Trophoblast cell (in vitro differentiated cells and primary cell): ENCODE results near the gene CASP2.

ENCODE experiments used
- DNase-seq, 2 donors: peaks; one replicate each; pipeline ENCODE4 v3.0.0-alpha.2; 2016
- H2AFZ ChIP-seq: 2 replicates; pipeline ENCODE4 v1.6.1; 2013; ENCODE audit warnings: low read length, moderate library complexity, mild to moderate bottlenecking; ENCODE audit not compliant: insufficient read depth, poor library complexity
- H2AK5ac ChIP-seq: 2 replicates; pipeline ENCODE4 v1.6.1; 2013; ENCODE audit warnings: mild to moderate bottlenecking, low read length
- H2BK120ac ChIP-seq: 2 replicates; pipeline ENCODE4 v1.6.1; 2013; ENCODE audit warnings: low read length, mild to moderate bottlenecking, moderate library complexity; ENCODE audit not compliant: insufficient read depth, poor library complexity
- H2BK12ac ChIP-seq: 2 replicates; pipeline ENCODE4 v1.6.1; 2013; ENCODE audit warnings: mild to moderate bottlenecking, low read length, moderate library complexity
- H2BK5ac ChIP-seq: 2 replicates; pipeline ENCODE4 v1.6.1; 2013; ENCODE audit warnings: low read length, low read depth, moderate library complexity, mild to moderate bottlenecking; ENCODE audit not compliant: poor library complexity
- H3K14ac ChIP-seq: 2 replicates; pipeline ENCODE4 v1.6.1; 2013; ENCODE audit warnings: mild to moderate bottlenecking, low read length
- H3K18ac ChIP-seq: 2 replicates; pipeline ENCODE4 v1.6.1; 2013; ENCODE audit warnings: mild to moderate bottlenecking, low read length
- H3K23ac ChIP-seq: 2 replicates; pipeline ENCODE4 v1.6.1; 2013; ENCODE audit warnings: low read length
- H3K27ac ChIP-seq: 2 replicates; pipeline ENCODE4 v1.5.1; 2013; ENCODE audit warnings: low read depth, mild to moderate bottlenecking, inconsistent platforms, low read length, moderate library complexity
- H3K27me3 ChIP-seq: 2 replicates; pipeline ENCODE4 v1.6.1; 2013; ENCODE audit warnings: inconsistent platforms, mild to moderate bottlenecking, low read length, moderate library complexity; ENCODE audit not compliant: insufficient read depth
- H3K36me3 ChIP-seq, 2 experiments: 1 replicate in 1 of 2; 2 replicates in 1 of 2; pipeline ENCODE4 v1.6.1; 2013; ENCODE audit warnings: low read length in 2 of 2, mild to moderate bottlenecking in 2 of 2, moderate library complexity in 1 of 2; ENCODE audit not compliant: insufficient read depth in 2 of 2, control insufficient read depth in 1 of 2
- H3K4ac ChIP-seq: 2 replicates; pipeline ENCODE4 v1.6.1; 2013; ENCODE audit warnings: low read depth, mild to moderate bottlenecking, low read length, moderate library complexity
- H3K4me1 ChIP-seq, 2 experiments: 1 replicate in 1 of 2; 2 replicates in 1 of 2; pipeline ENCODE4 v1.6.1; 2013; ENCODE audit warnings: low read length in 2 of 2, mild to moderate bottlenecking in 2 of 2, moderate library complexity in 1 of 2; ENCODE audit not compliant: insufficient read depth in 2 of 2, control insufficient read depth in 1 of 2
- H3K4me2 ChIP-seq: 2 replicates; pipeline ENCODE4 v1.6.1; 2013; ENCODE audit warnings: inconsistent platforms, mild to moderate bottlenecking, low read length, moderate library complexity
- H3K4me3 ChIP-seq: 2 replicates; pipeline ENCODE4 v1.5.1; 2013; ENCODE audit warnings: mild to moderate bottlenecking, low read depth, low read length, inconsistent platforms
- H3K79me1 ChIP-seq: one replicate; pipeline ENCODE4 v1.6.1; 2013; ENCODE audit warnings: low read length
- H3K79me2 ChIP-seq: 2 replicates; pipeline ENCODE4 v1.6.1; 2013; ENCODE audit warnings: low read length, mild to moderate bottlenecking; ENCODE audit not compliant: control insufficient read depth, insufficient read depth, poor library complexity
- H3K9ac ChIP-seq: 2 replicates; pipeline ENCODE4 v1.6.1; 2013; ENCODE audit warnings: mild to moderate bottlenecking, low read length
- H3K9me3 ChIP-seq: 2 replicates; pipeline ENCODE4 v1.6.1; 2013; ENCODE audit warnings: low read depth, mild to moderate bottlenecking, control low read depth, inconsistent platforms, low read length; ENCODE audit not compliant: insufficient read depth
- H4K12ac ChIP-seq: 2 replicates; pipeline ENCODE4 v1.6.1; 2013; ENCODE audit warnings: low read depth, mild to moderate bottlenecking, low read length, moderate library complexity
- H4K8ac ChIP-seq: 2 replicates; pipeline ENCODE4 v1.6.1; 2013; ENCODE audit warnings: low read depth, mild to moderate bottlenecking, low read length, moderate library complexity
- H4K91ac ChIP-seq: one replicate; pipeline ENCODE4 v1.6.1; 2013; ENCODE audit warnings: low read depth, mild to moderate bottlenecking, low read length, moderate library complexity
- WGBS: extraction: QIAGEN DNeasy Blood & Tissue Kit; methylation state at CpG from one replicate; pipeline ENCODE4 v1.1.7; 2013; ENCODE audit warnings: missing lambda C conversion rate; ENCODE audit not compliant: insufficient read length, insufficient coverage; ENCODE audit errors: extremely low coverage; 5-methylcytosine and 5-hydroxymethylcytosine counted together

CASP2 gene

GRCh38 chr7:143334244-143334643 lies 46.1 kb downstream of the CASP2 start:
- Histone ChIP-seq H3K14ac (no peak overlapping the region), H3K4me3 (no peak overlapping the region), H3K79me1 (no peaks in the 10 kb centered on the region), H4K12ac (no peak overlapping the region), H3K23ac (no peak overlapping the region), H3K9me3 (no peaks in the 10 kb centered on the region), H3K4me1 (no peaks in the 10 kb centered on the region), H4K8ac (no peak overlapping the region), H2BK12ac (no peak overlapping the region), H3K4ac (no peak overlapping the region), H2AK5ac (no peak overlapping the region), H3K4me2 (no peak overlapping the region), H2BK120ac (no peak overlapping the region), H3K9ac (no peak overlapping the region), H2AFZ (no peak overlapping the region), H3K79me2 (no peaks in the 10 kb centered on the region), H3K27me3 (no peaks in the 10 kb centered on the region), H4K91ac (no peak overlapping the region), H3K27ac (no peak overlapping the region), H2BK5ac (no peak overlapping the region), H3K18ac (no peak overlapping the region), H3K36me3 (no peaks in the 10 kb centered on the region)
- no peak for DNase-seq
- no CpG with 5 or more reads among the region's 1 CpG for WGBS

- Histone ChIP-seq H4K12ac (no peak overlapping the region), H3K4me3 (no peak overlapping the region), H3K18ac (no peak overlapping the region), H3K4ac (no peak overlapping the region), H3K79me2 (no peaks in the 10 kb centered on the region), H2BK12ac (no peak overlapping the region), H3K4me2 (no peak overlapping the region), H4K91ac (no peak overlapping the region), H3K27ac (no peak overlapping the region), H2AK5ac (no peak overlapping the region), H3K14ac (no peak overlapping the region), H2AFZ (no peak overlapping the region), H3K36me3 (no peaks in the 10 kb centered on the region), H3K27me3 (no peaks in the 10 kb centered on the region), H3K79me1 (no peaks in the 10 kb centered on the region), H3K23ac (no peak overlapping the region), H4K8ac (no peak overlapping the region), H2BK120ac (no peak overlapping the region), H2BK5ac (no peak overlapping the region), H3K9ac (no peak overlapping the region), H3K9me3 (no peaks in the 10 kb centered on the region), H3K4me1 (no peaks in the 10 kb centered on the region)
- DNase-seq, result no peak
- WGBS, result no CpG with 5 or more reads among the region's 3 CpGs
These were observed 49.1 kb downstream of the CASP2 start for GRCh38 chr7:143337216-143337615.

GRCh38 chr7:143341842-143342241 lies 53.7 kb downstream of the CASP2 start:
- no peak overlapping the region for H3K4me3 ChIP-seq
- no peak overlapping the region for H3K4me2 ChIP-seq
- WGBS, result no CpG with 5 or more reads among the region's 8 CpGs
- H3K9ac ChIP-seq, result no peak overlapping the region
- H3K9me3 ChIP-seq, result no peaks in the 10 kb centered on the region
- H4K91ac ChIP-seq, result no peak overlapping the region
- peaks cover 2% of the 10 kb centered on the region for H3K79me1 ChIP-seq
- no peak overlapping the region for H2BK12ac ChIP-seq
- no peak overlapping the region for H3K4ac ChIP-seq
- no peaks in the 10 kb centered on the region for H3K27me3 ChIP-seq
- H3K4me1 ChIP-seq, result no peaks in the 10 kb centered on the region
- no peak overlapping the region for H3K23ac ChIP-seq
- no peaks in the 10 kb centered on the region for H3K36me3 ChIP-seq
- H4K8ac ChIP-seq, result no peak overlapping the region
- no peak overlapping the region for H3K18ac ChIP-seq
- H3K79me2 ChIP-seq, result no peaks in the 10 kb centered on the region
- H2BK120ac ChIP-seq, result no peak overlapping the region
- H2AFZ ChIP-seq, result no peak overlapping the region
- no peak overlapping the region for H3K14ac ChIP-seq
- no peak overlapping the region for H3K27ac ChIP-seq
- no peak overlapping the region for H4K12ac ChIP-seq
- no peak for DNase-seq
- H2BK5ac ChIP-seq, result no peak overlapping the region
- H2AK5ac ChIP-seq, result no peak overlapping the region

GRCh38 chr7:143343596-143343995 lies 55.4 kb downstream of the CASP2 start:
- no peak for DNase-seq
- Histone ChIP-seq H2BK120ac (no peak overlapping the region), H3K4me3 (no peak overlapping the region), H3K27ac (no peak overlapping the region), H3K9me3 (no peaks in the 10 kb centered on the region), H2AK5ac (no peak overlapping the region), H3K23ac (no peak overlapping the region), H3K4me1 (no peaks in the 10 kb centered on the region), H4K8ac (no peak overlapping the region), H3K27me3 (no peaks in the 10 kb centered on the region), H3K36me3 (no peaks in the 10 kb centered on the region), H2BK12ac (no peak overlapping the region), H3K18ac (no peak overlapping the region), H2AFZ (no peak overlapping the region), H4K91ac (no peak overlapping the region), H3K14ac (no peak overlapping the region), H3K4ac (no peak overlapping the region), H4K12ac (no peak overlapping the region), H3K79me2 (no peaks in the 10 kb centered on the region), H3K4me2 (no peak overlapping the region), H3K79me1 (peaks cover 2% of the 10 kb centered on the region), H2BK5ac (no peak overlapping the region), H3K9ac (no peak overlapping the region)
- no CpG with 5 or more reads among the region's 3 CpGs for WGBS
